HepG2 (cell line): Measurements from ENCODE around the gene HDDC3. TPM values are rescaled to one million over a fixed set of nuclear protein-coding genes. Genes with fewer than 3 reads are reported as not detected.

ENCODE experiments used
- ATAC-seq: fragments of 200-7000 bp; cut with Tn5 transposase; 3 replicates; pipeline ENCODE4 v1.9.1; 2020; ENCODE audit warnings: mild to moderate bottlenecking, moderate library complexity
- BruUV-seq: library from RNA; stranded (reverse); fragments of 400-500 nt; replicated peaks from 2 replicates; lab custom pipeline; 2021; lab: Mats Ljungman, UMichigan
- CTCF ChIA-PET: fragments of 300-600 bp; formaldehyde crosslinking; extraction: SDS; loops from one replicate; lab custom pipeline; 2021; ENCODE audit warnings: low total read pairs, inconsistent platforms, low intra/inter-chr PET ratio; lab: Yijun Ruan, JAX
- POLR2A ChIA-PET: fragments of 350-600 bp; sonication (Branson Sonifier 250); formaldehyde crosslinking; loops from one replicate; lab custom pipeline; 2020; ENCODE audit warnings: antibody characterized with exemption, inconsistent platforms; lab: Yijun Ruan, JAX
- DNase-seq: peaks from one replicate; pipeline ENCODE4 v3.0.0-alpha.2; 2015; ENCODE audit warnings: low spot score
- FAIRE-seq: peaks from 3 replicates; lab custom pipeline; 2011; peaks lifted over from hg19 to GRCh38; lab: Jason Lieb, UNC
- H2AFZ ChIP-seq: one replicate; pipeline ENCODE4 v1.6.1; 2011; ENCODE audit warnings: low read length, inconsistent platforms
- H3K27ac ChIP-seq: fragments of 300-600 bp; 3 replicates; pipeline ENCODE4 v1.8.0; 2011; ENCODE audit warnings: mixed run types, mild to moderate bottlenecking, mixed read lengths, low read length, inconsistent platforms; ENCODE audit not compliant: insufficient read depth; ENCODE audit errors: extremely low read length
- H3K27me3 ChIP-seq, 2 experiments: fragments of 200-600 bp in 1 of 2; 2 replicates in 1 of 2; 3 replicates in 1 of 2; pipeline versions ENCODE4 v1.6.0 to v1.8.0; 2011; ENCODE audit warnings: low read length in 2 of 2, mild to moderate bottlenecking in 2 of 2, moderate library complexity in 2 of 2, inconsistent platforms in 1 of 2; ENCODE audit not compliant: insufficient read depth in 2 of 2, control insufficient read depth in 1 of 2
- H3K36me3 ChIP-seq, 2 experiments: fragments of 200-600 bp in 1 of 2; replicated peaks in 1 of 2; 2 replicates in 1 of 2; 3 replicates in 1 of 2; pipeline versions ENCODE4 v1.5.1 to v1.8.0; 2011; ENCODE audit warnings: low read length in 2 of 2, inconsistent platforms in 1 of 2; ENCODE audit not compliant: insufficient read depth in 2 of 2, control insufficient read depth in 1 of 2
- H3K4me1 ChIP-seq: 2 replicates; pipeline ENCODE4 v1.5.1; 2012; ENCODE audit warnings: low read length, inconsistent platforms; ENCODE audit not compliant: insufficient read depth
- H3K4me2 ChIP-seq: 2 replicates; pipeline ENCODE4 v1.6.0; 2011; ENCODE audit warnings: low read depth, low read length, inconsistent platforms
- H3K4me3 ChIP-seq, 3 experiments: fragments of 200-600 bp in 1 of 3; sonication (generic), shearing (Covaris generic) in 1 of 3; replicated peaks in 1 of 3; 2 replicates each; pipeline ENCODE4 v1.5.1; 2011 to 2016; ENCODE audit warnings: low read length in 3 of 3, inconsistent platforms in 2 of 3, low read depth in 2 of 3, mild to moderate bottlenecking in 2 of 3, control low read depth in 1 of 3, mixed read lengths in 1 of 3; ENCODE audit not compliant: insufficient read depth in 1 of 3
- H3K79me2 ChIP-seq: one replicate; pipeline ENCODE4 v1.6.1; 2011; ENCODE audit warnings: low read length, inconsistent platforms; ENCODE audit not compliant: insufficient read depth
- H3K9ac ChIP-seq: 2 replicates; pipeline ENCODE4 v1.6.0; 2011; ENCODE audit warnings: mild to moderate bottlenecking, low read depth, low read length, inconsistent platforms; ENCODE audit not compliant: insufficient read depth
- H3K9me3 ChIP-seq: 2 replicates; pipeline ENCODE4 v1.5.1; 2012; ENCODE audit warnings: mild to moderate bottlenecking, low read length
- H4K20me1 ChIP-seq: 2 replicates; pipeline ENCODE4 v1.6.0; 2011; ENCODE audit warnings: inconsistent platforms, mild to moderate bottlenecking, low read length, moderate library complexity; ENCODE audit not compliant: insufficient read depth
- AGO2 ChIP-seq: fragments of 200-400 bp; formaldehyde crosslinking; optimal IDR thresholded peaks from 2 replicates; pipeline ENCODE3; 2017; ENCODE audit warnings: mild to moderate bottlenecking, low read depth, low read length, moderate library complexity
- POLR2AphosphoS5 ChIP-seq: IDR thresholded peaks from 2 replicates; pipeline ENCODE4 v1.6.1; 2012; ENCODE audit warnings: low read depth, low read length
- RBFOX2 ChIP-seq: fragments of 200-400 bp; formaldehyde crosslinking; IDR thresholded peaks from 2 replicates; pipeline ENCODE4 v1.6.1; 2017; ENCODE audit warnings: low read depth, mild to moderate bottlenecking, low read length
- RELA ChIP-seq: sonication (generic); formaldehyde crosslinking; IDR thresholded peaks from 2 replicates; pipeline ENCODE4 v1.4.0; 2020; ENCODE audit warnings: missing genetic modification reagents
- RNF2 ChIP-seq: fragments of 450-650 bp; conservative IDR thresholded peaks from 2 replicates; pipeline ENCODE4 v1.6.1; 2016; ENCODE audit warnings: low read depth
- SSRP1 ChIP-seq: IDR thresholded peaks from 2 replicates; pipeline ENCODE4 v1.6.1; 2016; ENCODE audit warnings: control low read depth
- TSC22D2 ChIP-seq: sonication (generic); formaldehyde crosslinking; IDR thresholded peaks from 2 replicates; pipeline ENCODE4 v1.5.1; 2020; ENCODE audit warnings: missing genetic modification reagents, mild to moderate bottlenecking, borderline replicate concordance
- ZBTB7B ChIP-seq: sonication (generic); formaldehyde crosslinking; IDR thresholded peaks from 2 replicates; pipeline ENCODE4 v1.4.0; 2020; ENCODE audit warnings: missing genetic modification reagents
- ZC3H4 ChIP-seq: sonication (generic); formaldehyde crosslinking; IDR thresholded peaks from 2 replicates; pipeline ENCODE4 v1.4.0; 2020; ENCODE audit warnings: missing genetic modification reagents, borderline replicate concordance
- ZFP82 ChIP-seq: sonication (generic); formaldehyde crosslinking; IDR thresholded peaks from 2 replicates; pipeline ENCODE4 v1.5.1; 2020; ENCODE audit warnings: mild to moderate bottlenecking, missing genetic modification reagents, borderline replicate concordance
- ZNF232 ChIP-seq: sonication (generic); formaldehyde crosslinking; IDR thresholded peaks from 2 replicates; pipeline ENCODE4 v1.4.0; 2020; ENCODE audit warnings: missing genetic modification reagents, borderline replicate concordance
- ZNF235 ChIP-seq: sonication (generic); formaldehyde crosslinking; IDR thresholded peaks from 2 replicates; pipeline ENCODE4 v1.8.1; 2023; ENCODE audit warnings: mild to moderate bottlenecking, missing genetic modification reagents, borderline replicate concordance
- ZNF296 ChIP-seq: sonication (generic); formaldehyde crosslinking; conservative IDR thresholded peaks from 2 replicates; pipeline ENCODE4 v1.5.0; 2020; ENCODE audit warnings: mild to moderate bottlenecking, missing genetic modification reagents
- WGBS: methylation state at CpG from one replicate; pipeline ENCODE4 v1.1.6; 2017; ENCODE audit warnings: low lambda C conversion rate; 5-methylcytosine and 5-hydroxymethylcytosine counted together
- in situ Hi-C: cut with HindIII; loops from 2 replicates; pipeline ENCODE4 v1.10.0; 2017; ENCODE audit warnings: low pct_unique_long_range_greater_than_20kb; ENCODE audit not compliant: extremely low pct_ligation_motif_present
- intact Hi-C: fragments of 100-400 bp; cut with micrococcal nuclease; formaldehyde crosslinking; loops from one replicate; pipeline ENCODE4 v1.10.0; 2022; ENCODE audit not compliant: unreplicated experiment
- polyA plus RNA-seq, 8 experiments: library from polyadenylated mRNA; depleted of rRNA in 3 of 8; stranded (reverse) in 7 of 8; unstranded in 1 of 8; fragments of >200 nt; fragmentation: Illumina TruSeq in 4 of 8; extraction: Trizol in 4 of 8; gene quantifications; 2 replicates each; pipeline versions ENCODE4 v1.2.1 to v1.2.3, GENCODE V29; 2011 to 2016; ENCODE audit warnings: low read depth in 4 of 8, missing spikeins in 1 of 8, mixed read lengths in 1 of 8; ENCODE audit not compliant: insufficient read depth in 1 of 8
- total RNA-seq, 5 experiments: library from RNA; depleted of rRNA; stranded (reverse); fragments of >200 nt; fragmentation: Illumina TruSeq; extraction: Trizol; gene quantifications; 2 replicates each; pipeline ENCODE4 v1.2.3, GENCODE V29; 2016; ENCODE audit warnings: low read depth in 1 of 5
- TF ChIP-seq, protein P1 (sequence below): IDR thresholded peaks from 2 replicates; pipeline ENCODE4 v1.6.1; 2016; ENCODE audit warnings: missing biosample characterization, missing genetic modification reagents, low read depth
- TF ChIP-seq, protein P2 (sequence below): IDR thresholded peaks from 2 replicates; pipeline ENCODE4 v1.6.1; 2016; ENCODE audit warnings: mild to moderate bottlenecking

The HDDC3 gene
- total and polyA plus RNA-seq, 2 of the 13 experiments (the other 11 are each of a cell fraction or from before 2014, with no cell fraction given): 18.7 to 28.3 TPM

DNA sequence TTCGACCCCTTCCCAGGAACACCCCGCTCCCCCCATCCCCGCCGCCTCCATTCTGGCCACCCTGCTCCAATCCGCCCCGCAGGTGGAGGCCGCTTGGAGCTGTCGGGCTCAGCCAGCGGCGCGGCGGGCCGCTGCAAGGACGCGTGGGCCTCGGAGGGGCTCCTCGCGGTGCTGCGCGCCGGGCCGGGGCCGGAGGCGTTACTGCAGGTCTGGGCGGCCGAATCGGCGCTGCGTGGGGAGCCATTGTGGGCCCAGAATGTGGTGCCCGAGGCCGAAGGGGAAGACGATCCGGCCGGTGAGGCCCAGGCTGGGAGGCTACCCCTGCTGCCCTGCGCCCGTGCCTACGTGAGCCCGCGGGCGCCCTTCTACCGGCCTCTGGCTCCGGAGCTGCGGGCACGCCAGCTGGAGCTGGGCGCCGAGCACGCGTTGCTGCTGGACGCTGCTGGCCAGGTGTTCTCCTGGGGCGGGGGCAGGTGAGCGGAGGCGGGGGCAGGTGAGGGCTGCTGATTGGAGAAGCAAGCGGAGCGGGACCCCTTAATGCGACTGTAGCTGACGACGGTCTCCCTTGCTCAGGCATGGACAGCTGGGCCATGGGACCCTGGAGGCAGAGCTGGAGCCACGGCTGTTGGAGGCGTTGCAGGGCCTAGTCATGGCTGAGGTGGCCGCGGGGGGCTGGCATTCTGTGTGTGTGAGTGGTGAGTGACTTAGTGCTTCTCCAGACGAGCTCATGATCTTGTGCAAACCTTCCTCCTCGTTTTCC is 24.9 kb upstream of the HDDC3 start:
- WGBS: 98% methylated on average over 47 of the region's 63 CpGs
- DNase-seq: no peak

DNA sequence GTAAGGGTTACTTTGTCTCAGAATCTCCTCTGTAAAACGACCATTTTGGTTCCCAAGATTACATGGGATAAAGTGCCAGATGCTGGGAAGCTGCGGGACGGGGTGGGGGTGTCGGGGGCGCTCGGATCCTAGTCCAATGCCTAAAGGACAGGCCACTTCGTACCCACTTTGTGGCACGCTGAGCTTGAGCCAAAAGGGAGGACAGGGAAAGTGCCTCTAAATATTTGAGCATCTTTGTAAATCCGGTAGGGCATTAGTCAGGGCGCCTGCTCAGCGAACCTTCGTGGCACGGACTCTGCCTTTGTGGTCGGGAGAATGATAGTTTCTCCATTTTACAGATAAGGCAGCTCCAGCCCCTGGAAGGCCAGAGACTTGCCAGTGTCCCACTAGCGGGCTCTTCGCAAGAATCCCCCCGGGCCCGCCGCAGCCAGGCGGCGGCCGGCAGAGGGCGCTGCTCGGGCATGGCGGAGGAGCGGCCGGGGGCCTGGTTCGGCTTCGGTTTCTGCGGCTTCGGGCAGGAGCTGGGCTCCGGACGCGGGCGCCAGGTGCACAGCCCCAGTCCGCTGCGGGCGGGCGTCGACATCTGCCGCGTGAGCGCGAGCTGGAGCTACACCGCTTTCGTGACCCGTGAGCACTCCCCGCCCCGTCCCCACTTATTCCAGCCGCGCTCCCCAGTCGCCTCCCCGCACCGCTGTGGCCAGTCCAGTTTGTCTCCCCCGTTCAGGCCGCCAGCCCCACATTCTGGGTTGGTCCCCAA is 24.1 kb upstream of the HDDC3 start:
- peak overlapping the region; percentile 83 for H3K4me2 ChIP-seq
- intact Hi-C loops: loop anchor here (5.0 kb wide), 1 partner anchor 76 kb away; no protein-coding TSS in a partner anchor
- no peak overlapping the region for H2AFZ ChIP-seq
- H3K4me1 ChIP-seq: peaks cover 11% of the 10 kb centered on the region
- peaks cover 9% of the 10 kb centered on the region for H3K79me2 ChIP-seq
- ChIA-PET POLR2A (no interaction called here), CTCF (no interaction called here)
- peak overlapping the region in 2 of 3 experiments; percentile 65 to 77; a peak in 4 of 6 replicates for H3K4me3 ChIP-seq
- peak overlapping the region; percentile 97; the same call in 1 of the 2 replicates for H3K9ac ChIP-seq
- no TSS peak for BruUV-seq
- H3K27ac ChIP-seq: peak overlapping the region; percentile 97
- H3K36me3 ChIP-seq: peaks cover 19 to 44% of the 10 kb centered on the region in 2 experiments; a peak in 4 of 5 replicates
- no peaks in the 10 kb centered on the region for H4K20me1 ChIP-seq
- 96% methylated on average over 25 of the region's 56 CpGs for WGBS
- in situ Hi-C loops: no loop called here
- H3K27me3 ChIP-seq: no peaks in the 10 kb centered on the region
- H3K9me3 ChIP-seq: no peaks in the 10 kb centered on the region
- ATAC-seq (no peak), FAIRE-seq (no peak), DNase-seq (no peak)
- TF ChIP-seq ZC3H4: 0 out of 2 replicates have a peak, but pooled peaks have one; percentile 27
- TF ChIP-seq ZNF296 (CRISPR knock-in tag): no peak
- TF ChIP-seq AGO2: peak; percentile 35
- no peak for TF ChIP-seq ZNF235
- no peak for TF ChIP-seq ZBTB7B (CRISPR knock-in tag)
- 0 out of 2 replicates have a peak, but pooled peaks have one; percentile 17 for TF ChIP-seq RBFOX2
- TF ChIP-seq, protein P1, sequence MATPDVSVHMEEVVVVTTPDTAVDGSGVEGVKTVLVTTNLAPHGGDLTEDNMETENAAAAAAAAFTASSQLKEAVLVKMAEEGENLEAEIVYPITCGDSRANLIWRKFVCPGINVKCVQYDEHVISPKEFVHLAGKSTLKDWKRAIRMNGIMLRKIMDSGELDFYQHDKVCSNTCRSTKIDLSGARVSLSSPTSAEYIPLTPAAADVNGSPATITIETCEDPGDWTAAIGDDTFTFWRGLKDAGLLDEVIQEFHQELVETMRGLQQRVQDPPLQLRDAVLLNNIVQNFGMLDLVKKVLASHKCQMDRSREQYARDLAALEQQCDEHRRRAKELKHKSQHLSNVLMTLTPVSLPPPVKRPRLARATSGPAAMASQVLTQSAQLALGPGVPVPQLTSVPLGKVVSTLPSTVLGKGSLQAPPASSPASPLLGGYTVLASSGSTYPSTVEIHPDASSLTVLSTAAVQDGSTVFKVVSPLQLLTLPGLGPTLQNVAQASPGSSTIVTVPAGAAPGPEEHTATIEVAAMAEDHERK: no peak
- TF ChIP-seq, protein P2, sequence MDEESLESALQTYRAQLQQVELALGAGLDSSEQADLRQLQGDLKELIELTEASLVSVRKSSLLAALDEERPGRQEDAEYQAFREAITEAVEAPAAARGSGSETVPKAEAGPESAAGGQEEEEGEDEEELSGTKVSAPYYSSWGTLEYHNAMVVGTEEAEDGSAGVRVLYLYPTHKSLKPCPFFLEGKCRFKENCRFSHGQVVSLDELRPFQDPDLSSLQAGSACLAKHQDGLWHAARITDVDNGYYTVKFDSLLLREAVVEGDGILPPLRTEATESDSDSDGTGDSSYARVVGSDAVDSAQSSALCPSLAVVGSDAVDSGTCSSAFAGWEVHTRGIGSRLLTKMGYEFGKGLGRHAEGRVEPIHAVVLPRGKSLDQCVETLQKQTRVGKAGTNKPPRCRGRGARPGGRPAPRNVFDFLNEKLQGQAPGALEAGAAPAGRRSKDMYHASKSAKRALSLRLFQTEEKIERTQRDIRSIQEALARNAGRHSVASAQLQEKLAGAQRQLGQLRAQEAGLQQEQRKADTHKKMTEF: no peak

More for the DNA sequence above, 24.9 kb upstream of the HDDC3 start:
- peak; percentile 11 for TF ChIP-seq AGO2
- TF ChIP-seq RELA: no peak
- no peak for TF ChIP-seq ZFP82 (CRISPR knock-in tag)
- no peak for TF ChIP-seq ZNF232
- no peak for TF ChIP-seq RNF2
- TF ChIP-seq RBFOX2: 0 out of 2 replicates have a peak, but pooled peaks have one; percentile 30
- TF ChIP-seq SSRP1 (CRISPR knock-in tag): no peak
- TF ChIP-seq TSC22D2 (CRISPR knock-in tag): no peak
- TF ChIP-seq POLR2AphosphoS5: no peak
- Histone ChIP-seq H3K27me3 (no peaks in the 10 kb centered on the region), H3K9me3 (no peaks in the 10 kb centered on the region), H3K4me3 (no peak overlapping the region), H2AFZ (no peak overlapping the region), H4K20me1 (no peaks in the 10 kb centered on the region), H3K79me2 (peaks cover 9% of the 10 kb centered on the region), H3K4me1 (peaks cover 11% of the 10 kb centered on the region), H3K9ac (no peak overlapping the region), H3K4me2 (no peak overlapping the region), H3K27ac (no peak overlapping the region), H3K36me3 (peaks cover 20 to 43% of the 10 kb centered on the region in 2 experiments; a peak in 4 of 5 replicates)
- no peak for FAIRE-seq
- no TSS peak for BruUV-seq
- intact Hi-C loops: loop anchor here (5.0 kb wide), 1 partner anchor 75 kb away; no protein-coding TSS in a partner anchor
- ChIA-PET POLR2A (interaction anchor here (1.2 kb wide), 1 partner anchor 22 kb away, joined by 4 read pairs; the partner anchor contains the start of gene UNC45A), CTCF (no interaction called here)
- in situ Hi-C loops: no loop called here
- no peak for ATAC-seq
